Liver (tissue), 9 donors: ENCODE measurements around the gene CNTN5. TPM values are rescaled to one million over a fixed set of nuclear protein-coding genes. Genes with fewer than 3 reads are reported as not detected.

Experiments used
- DNase-seq: peaks from one replicate; pipeline ENCODE4 v3.0.0-alpha.2; 2017; ENCODE audit warnings: low spot score
- H3K27ac ChIP-seq, 2 donors: one replicate each; pipeline ENCODE4 v1.7.0; 2013; ENCODE audit warnings: inconsistent platforms in 2 of 2, low read length in 2 of 2, control low read depth in 1 of 2, low read depth in 1 of 2, mild to moderate bottlenecking in 1 of 2
- H3K27me3 ChIP-seq, 4 donors: one replicate each; pipeline versions ENCODE4 v1.6.1 to v1.7.0; 2013; ENCODE audit warnings: low read length in 3 of 4, inconsistent platforms in 1 of 4, mild to moderate bottlenecking in 1 of 4, moderate library complexity in 1 of 4; ENCODE audit not compliant: control insufficient read depth in 4 of 4, insufficient read depth in 4 of 4
- H3K36me3 ChIP-seq, 4 donors: one replicate each; pipeline versions ENCODE4 v1.6.1 to v1.7.0; 2013; ENCODE audit warnings: low read length in 3 of 4, mild to moderate bottlenecking in 3 of 4, low read depth in 1 of 4, moderate library complexity in 1 of 4; ENCODE audit not compliant: control insufficient read depth in 4 of 4, insufficient read depth in 3 of 4
- H3K4me1 ChIP-seq, 4 donors: one replicate each; pipeline versions ENCODE4 v1.6.1 to v1.7.0; 2013; ENCODE audit warnings: low read length in 3 of 4, mild to moderate bottlenecking in 3 of 4, moderate library complexity in 1 of 4; ENCODE audit not compliant: control insufficient read depth in 4 of 4, insufficient read depth in 4 of 4
- H3K4me3 ChIP-seq, 3 donors: one replicate each; pipeline versions ENCODE4 v1.6.1 to v1.7.0; 2013; ENCODE audit warnings: low read length in 3 of 3, control low read depth in 1 of 3, low read depth in 1 of 3, mild to moderate bottlenecking in 1 of 3
- H3K9ac ChIP-seq, 2 donors: one replicate each; pipeline ENCODE4 v1.7.0; 2013; ENCODE audit warnings: low read length in 2 of 2, mild to moderate bottlenecking in 2 of 2, moderate library complexity in 2 of 2, control low read depth in 1 of 2, low read depth in 1 of 2
- H3K9me3 ChIP-seq, 4 donors: one replicate each; pipeline versions ENCODE4 v1.6.1 to v1.7.0; 2013; ENCODE audit warnings: low read length in 3 of 4; ENCODE audit not compliant: control insufficient read depth in 4 of 4
- EGR1 ChIP-seq, 2 donors: IDR thresholded peaks; 2 replicates each; pipeline ENCODE4 v1.6.1; 2016 to 2018; ENCODE audit warnings: antibody characterized with exemption in 2 of 2, low read depth in 2 of 2
- FOXA1 ChIP-seq: IDR thresholded peaks from 2 replicates; pipeline ENCODE4 v1.6.1; 2016; ENCODE audit warnings: antibody characterized with exemption
- FOXA2 ChIP-seq: IDR thresholded peaks from 2 replicates; pipeline ENCODE4 v1.6.1; 2016; ENCODE audit warnings: antibody characterized with exemption
- GABPA ChIP-seq, 2 donors: IDR thresholded peaks in 1 of 2; conservative IDR thresholded peaks in 1 of 2; 2 replicates each; pipeline ENCODE4 v1.6.1; 2016; ENCODE audit warnings: antibody characterized with exemption in 2 of 2, mild to moderate bottlenecking in 1 of 2, moderate library complexity in 1 of 2
- HNF4A ChIP-seq, 2 donors: conservative IDR thresholded peaks; 2 replicates each; pipeline ENCODE4 v1.6.1; 2016; ENCODE audit warnings: antibody characterized with exemption in 2 of 2, mild to moderate bottlenecking in 2 of 2
- HNF4G ChIP-seq: IDR thresholded peaks from 2 replicates; pipeline ENCODE4 v1.6.1; 2016; ENCODE audit warnings: antibody characterized with exemption
- JUND ChIP-seq, 2 donors: IDR thresholded peaks; 2 replicates each; pipeline ENCODE4 v1.6.1; 2016; ENCODE audit warnings: antibody characterized with exemption in 2 of 2
- NR2F2 ChIP-seq: IDR thresholded peaks from 2 replicates; pipeline ENCODE4 v1.6.1; 2016; ENCODE audit warnings: antibody characterized with exemption
- RAD21 ChIP-seq, 2 donors: IDR thresholded peaks; 2 replicates each; pipeline ENCODE4 v1.6.1; 2016; ENCODE audit warnings: antibody characterized with exemption in 2 of 2, mild to moderate bottlenecking in 2 of 2
- RXRA ChIP-seq, 2 donors: IDR thresholded peaks; 2 replicates each; pipeline ENCODE4 v1.6.1; 2017 to 2018; ENCODE audit warnings: antibody characterized with exemption in 2 of 2, mild to moderate bottlenecking in 1 of 2
- SP1 ChIP-seq: IDR thresholded peaks from 2 replicates; pipeline ENCODE4 v1.6.1; 2018; ENCODE audit warnings: antibody characterized with exemption, mild to moderate bottlenecking
- TAF1 ChIP-seq: conservative IDR thresholded peaks from 2 replicates; pipeline ENCODE4 v1.6.1; 2016; ENCODE audit warnings: antibody characterized with exemption, mild to moderate bottlenecking
- YY1 ChIP-seq: IDR thresholded peaks from 2 replicates; pipeline ENCODE4 v1.6.1; 2016; ENCODE audit warnings: antibody characterized with exemption, mild to moderate bottlenecking
- WGBS: extraction: QIAGEN DNeasy Blood & Tissue Kit; methylation state at CpG from one replicate; pipeline ENCODE4 v1.1.7; 2013; 5-methylcytosine and 5-hydroxymethylcytosine counted together
- polyA plus RNA-seq, 2 donors: library from polyadenylated mRNA; stranded (reverse) in 1 of 2; unstranded in 1 of 2; fragments of 200-250 nt in 1 of 2; fragments of >200 nt in 1 of 2; fragmentation: Nextera tagmentation in 1 of 2; extraction: Ambion mirVana in 1 of 2; gene quantifications; one replicate each; pipeline versions ENCODE4 v1.2.1 to v1.2.3, GENCODE V29; 2013 to 2015
- total RNA-seq, 2 donors: library from RNA; depleted of rRNA; stranded (reverse); fragments of >200 nt; gene quantifications; one replicate each; pipeline ENCODE4 v1.2.3, GENCODE V29; 2014
- TF ChIP-seq, protein P1 (sequence below): IDR thresholded peaks from 2 replicates; pipeline ENCODE4 v1.6.1; 2016; ENCODE audit warnings: antibody characterized with exemption, mild to moderate bottlenecking
- TF ChIP-seq, protein P2 (sequence below): IDR thresholded peaks from 2 replicates; pipeline ENCODE4 v1.6.1; 2016; ENCODE audit warnings: antibody characterized with exemption
- TF ChIP-seq, protein P3 (sequence below): IDR thresholded peaks from 2 replicates; pipeline ENCODE4 v1.6.1; 2016; ENCODE audit warnings: antibody characterized with exemption
- TF ChIP-seq, protein P4 (sequence below): fragments of 150-350 bp; IDR thresholded peaks from 2 replicates; pipeline ENCODE4 v1.5.1; 2017; ENCODE audit warnings: improper control_type of control experiment, low read depth, low read length; ENCODE audit not compliant: missing input control
- TF ChIP-seq, protein P5 (sequence below): IDR thresholded peaks from 2 replicates; pipeline ENCODE4 v1.6.1; 2016; ENCODE audit warnings: antibody characterized with exemption
- donor health status: healthy.
- donor health status: healthy.
- donor health status: healthy.
- donor health status: healthy.
- donor health status: healthy.

CNTN5 gene
- total and polyA plus RNA-seq, 4 donors: 0.01 to 0.08 (median 0.04) TPM

DNA sequence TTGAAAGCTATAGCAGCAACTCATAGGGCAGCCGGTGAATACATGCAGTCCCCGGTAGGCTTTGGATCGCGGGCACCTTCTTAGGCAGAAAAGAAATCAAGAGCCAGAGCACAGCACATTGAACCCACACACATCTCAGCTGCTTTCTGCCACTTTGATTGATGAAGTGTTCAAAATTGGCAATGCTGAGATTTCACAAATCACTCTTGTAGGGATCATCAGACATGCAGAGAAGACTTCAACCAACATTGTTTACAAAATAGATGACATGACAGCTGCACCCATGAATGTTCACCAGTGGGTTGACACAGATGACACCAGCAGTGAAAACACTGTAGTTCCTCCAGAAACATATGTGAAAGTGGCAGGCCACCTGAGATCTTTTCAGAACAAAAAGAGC lies 1316.1 kb downstream of the CNTN5 start:
- H3K27ac ChIP-seq: no peak overlapping the region
- H3K27me3 ChIP-seq: peaks cover 0 to 8% (median 0%) of the 10 kb centered on the region in 4 donors
- no peak overlapping the region for H3K9ac ChIP-seq
- no peaks in the 10 kb centered on the region for H3K9me3 ChIP-seq
- TF ChIP-seq FOXA1 (no peak), YY1 (no peak), HNF4G (no peak), JUND (IDR thresholded peaks at IDR 0.05) (no peak), NR2F2 (no peak), TAF1 (no peak), FOXA2 (no peak), RXRA (IDR thresholded peaks at IDR 0.05) (no peak), GABPA (IDR thresholded peaks at IDR 0.05 in 1 of 2, conservative IDR thresholded peaks at IDR 0.05 in 1 of 2) (no peak), RAD21 (IDR thresholded peaks at IDR 0.05) (no peak), EGR1 (IDR thresholded peaks at IDR 0.05; ENCODE audit: low read depth in 2 of 2) (no peak), SP1 (no peak), HNF4A (conservative IDR thresholded peaks at IDR 0.05) (no peak)
- TF ChIP-seq, protein P1, sequence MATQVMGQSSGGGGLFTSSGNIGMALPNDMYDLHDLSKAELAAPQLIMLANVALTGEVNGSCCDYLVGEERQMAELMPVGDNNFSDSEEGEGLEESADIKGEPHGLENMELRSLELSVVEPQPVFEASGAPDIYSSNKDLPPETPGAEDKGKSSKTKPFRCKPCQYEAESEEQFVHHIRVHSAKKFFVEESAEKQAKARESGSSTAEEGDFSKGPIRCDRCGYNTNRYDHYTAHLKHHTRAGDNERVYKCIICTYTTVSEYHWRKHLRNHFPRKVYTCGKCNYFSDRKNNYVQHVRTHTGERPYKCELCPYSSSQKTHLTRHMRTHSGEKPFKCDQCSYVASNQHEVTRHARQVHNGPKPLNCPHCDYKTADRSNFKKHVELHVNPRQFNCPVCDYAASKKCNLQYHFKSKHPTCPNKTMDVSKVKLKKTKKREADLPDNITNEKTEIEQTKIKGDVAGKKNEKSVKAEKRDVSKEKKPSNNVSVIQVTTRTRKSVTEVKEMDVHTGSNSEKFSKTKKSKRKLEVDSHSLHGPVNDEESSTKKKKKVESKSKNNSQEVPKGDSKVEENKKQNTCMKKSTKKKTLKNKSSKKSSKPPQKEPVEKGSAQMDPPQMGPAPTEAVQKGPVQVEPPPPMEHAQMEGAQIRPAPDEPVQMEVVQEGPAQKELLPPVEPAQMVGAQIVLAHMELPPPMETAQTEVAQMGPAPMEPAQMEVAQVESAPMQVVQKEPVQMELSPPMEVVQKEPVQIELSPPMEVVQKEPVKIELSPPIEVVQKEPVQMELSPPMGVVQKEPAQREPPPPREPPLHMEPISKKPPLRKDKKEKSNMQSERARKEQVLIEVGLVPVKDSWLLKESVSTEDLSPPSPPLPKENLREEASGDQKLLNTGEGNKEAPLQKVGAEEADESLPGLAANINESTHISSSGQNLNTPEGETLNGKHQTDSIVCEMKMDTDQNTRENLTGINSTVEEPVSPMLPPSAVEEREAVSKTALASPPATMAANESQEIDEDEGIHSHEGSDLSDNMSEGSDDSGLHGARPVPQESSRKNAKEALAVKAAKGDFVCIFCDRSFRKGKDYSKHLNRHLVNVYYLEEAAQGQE: no peak
- TF ChIP-seq, protein P2, sequence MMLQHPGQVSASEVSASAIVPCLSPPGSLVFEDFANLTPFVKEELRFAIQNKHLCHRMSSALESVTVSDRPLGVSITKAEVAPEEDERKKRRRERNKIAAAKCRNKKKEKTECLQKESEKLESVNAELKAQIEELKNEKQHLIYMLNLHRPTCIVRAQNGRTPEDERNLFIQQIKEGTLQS: no peak
- TF ChIP-seq, protein P3, sequence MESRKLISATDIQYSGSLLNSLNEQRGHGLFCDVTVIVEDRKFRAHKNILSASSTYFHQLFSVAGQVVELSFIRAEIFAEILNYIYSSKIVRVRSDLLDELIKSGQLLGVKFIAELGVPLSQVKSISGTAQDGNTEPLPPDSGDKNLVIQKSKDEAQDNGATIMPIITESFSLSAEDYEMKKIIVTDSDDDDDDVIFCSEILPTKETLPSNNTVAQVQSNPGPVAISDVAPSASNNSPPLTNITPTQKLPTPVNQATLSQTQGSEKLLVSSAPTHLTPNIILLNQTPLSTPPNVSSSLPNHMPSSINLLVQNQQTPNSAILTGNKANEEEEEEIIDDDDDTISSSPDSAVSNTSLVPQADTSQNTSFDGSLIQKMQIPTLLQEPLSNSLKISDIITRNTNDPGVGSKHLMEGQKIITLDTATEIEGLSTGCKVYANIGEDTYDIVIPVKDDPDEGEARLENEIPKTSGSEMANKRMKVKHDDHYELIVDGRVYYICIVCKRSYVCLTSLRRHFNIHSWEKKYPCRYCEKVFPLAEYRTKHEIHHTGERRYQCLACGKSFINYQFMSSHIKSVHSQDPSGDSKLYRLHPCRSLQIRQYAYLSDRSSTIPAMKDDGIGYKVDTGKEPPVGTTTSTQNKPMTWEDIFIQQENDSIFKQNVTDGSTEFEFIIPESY: no peak
- TF ChIP-seq, protein P4, sequence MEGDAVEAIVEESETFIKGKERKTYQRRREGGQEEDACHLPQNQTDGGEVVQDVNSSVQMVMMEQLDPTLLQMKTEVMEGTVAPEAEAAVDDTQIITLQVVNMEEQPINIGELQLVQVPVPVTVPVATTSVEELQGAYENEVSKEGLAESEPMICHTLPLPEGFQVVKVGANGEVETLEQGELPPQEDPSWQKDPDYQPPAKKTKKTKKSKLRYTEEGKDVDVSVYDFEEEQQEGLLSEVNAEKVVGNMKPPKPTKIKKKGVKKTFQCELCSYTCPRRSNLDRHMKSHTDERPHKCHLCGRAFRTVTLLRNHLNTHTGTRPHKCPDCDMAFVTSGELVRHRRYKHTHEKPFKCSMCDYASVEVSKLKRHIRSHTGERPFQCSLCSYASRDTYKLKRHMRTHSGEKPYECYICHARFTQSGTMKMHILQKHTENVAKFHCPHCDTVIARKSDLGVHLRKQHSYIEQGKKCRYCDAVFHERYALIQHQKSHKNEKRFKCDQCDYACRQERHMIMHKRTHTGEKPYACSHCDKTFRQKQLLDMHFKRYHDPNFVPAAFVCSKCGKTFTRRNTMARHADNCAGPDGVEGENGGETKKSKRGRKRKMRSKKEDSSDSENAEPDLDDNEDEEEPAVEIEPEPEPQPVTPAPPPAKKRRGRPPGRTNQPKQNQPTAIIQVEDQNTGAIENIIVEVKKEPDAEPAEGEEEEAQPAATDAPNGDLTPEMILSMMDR: no peak
- TF ChIP-seq, protein P5, sequence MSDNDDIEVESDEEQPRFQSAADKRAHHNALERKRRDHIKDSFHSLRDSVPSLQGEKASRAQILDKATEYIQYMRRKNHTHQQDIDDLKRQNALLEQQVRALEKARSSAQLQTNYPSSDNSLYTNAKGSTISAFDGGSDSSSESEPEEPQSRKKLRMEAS: no peak
- no peak for DNase-seq
- no peak overlapping the region for H3K4me3 ChIP-seq
- no peaks in the 10 kb centered on the region for H3K36me3 ChIP-seq
- peaks cover 0 to 7% (median 0%) of the 10 kb centered on the region in 4 donors for H3K4me1 ChIP-seq
- 85% methylated on average over 4 of the region's 4 CpGs for WGBS
